Calu3 (cell line): ENCODE data around the gene KCNV2. TPM values are rescaled to one million over a fixed set of nuclear protein-coding genes. Genes with fewer than 3 reads are reported as not detected.

Experiments used
- BruUV-seq: library from RNA; stranded (reverse); fragments of 400-500 nt; replicated peaks from 2 replicates; lab custom pipeline; 2021; lab: Mats Ljungman, UMichigan
- CTCF ChIA-PET: fragments of 300-600 bp; sonication (Branson Sonifier 250); formaldehyde crosslinking; loops from one replicate; lab custom pipeline; 2022; ENCODE audit warnings: antibody characterized with exemption; lab: Charles Lee
- DNase-seq: peaks from one replicate; pipeline ENCODE4 v3.0.0; 2022
- H3K27ac Mint-ChIP-seq: one replicate; pipeline ENCODE4 v1.8.0; 2022; ENCODE audit warnings: mixed read lengths; ENCODE audit not compliant: unreplicated experiment
- H3K27me3 Mint-ChIP-seq: one replicate; pipeline ENCODE4 v1.8.0; 2022; ENCODE audit warnings: mixed read lengths; ENCODE audit not compliant: unreplicated experiment
- H3K36me3 Mint-ChIP-seq: one replicate; pipeline ENCODE4 v1.8.0; 2022; ENCODE audit warnings: mild to moderate bottlenecking, moderate library complexity, mixed read lengths; ENCODE audit not compliant: insufficient read depth, unreplicated experiment
- H3K4me1 Mint-ChIP-seq: one replicate; pipeline ENCODE4 v1.8.0; 2022; ENCODE audit warnings: mild to moderate bottlenecking, low read depth, mixed read lengths; ENCODE audit not compliant: unreplicated experiment
- H3K4me3 Mint-ChIP-seq: one replicate; pipeline ENCODE4 v1.8.0; 2022; ENCODE audit warnings: mild to moderate bottlenecking, low read depth, moderate library complexity, mixed read lengths; ENCODE audit not compliant: unreplicated experiment
- H3K9me3 Mint-ChIP-seq: one replicate; pipeline ENCODE4 v1.8.0; 2022; ENCODE audit warnings: low read depth, mixed read lengths; ENCODE audit not compliant: unreplicated experiment
- intact Hi-C: fragments of 100-400 bp; cut with micrococcal nuclease; formaldehyde crosslinking; loops from one replicate; pipeline ENCODE4 v1.10.0; 2022; ENCODE audit not compliant: unreplicated experiment
- total RNA-seq: library from RNA; stranded (reverse); gene quantifications from 2 replicates; pipeline ENCODE4 v1.2.3, GENCODE V29; 2022
- TF ChIP-seq, protein P1 (sequence below): fragments of 200-600 bp; IDR thresholded peaks from one replicate; pipeline ENCODE4 v1.8.0; 2022; ENCODE audit warnings: antibody characterized with exemption; ENCODE audit not compliant: unreplicated experiment

The KCNV2 gene
- total RNA-seq, 1 experiment from 2014 or later: not detected

DNA sequence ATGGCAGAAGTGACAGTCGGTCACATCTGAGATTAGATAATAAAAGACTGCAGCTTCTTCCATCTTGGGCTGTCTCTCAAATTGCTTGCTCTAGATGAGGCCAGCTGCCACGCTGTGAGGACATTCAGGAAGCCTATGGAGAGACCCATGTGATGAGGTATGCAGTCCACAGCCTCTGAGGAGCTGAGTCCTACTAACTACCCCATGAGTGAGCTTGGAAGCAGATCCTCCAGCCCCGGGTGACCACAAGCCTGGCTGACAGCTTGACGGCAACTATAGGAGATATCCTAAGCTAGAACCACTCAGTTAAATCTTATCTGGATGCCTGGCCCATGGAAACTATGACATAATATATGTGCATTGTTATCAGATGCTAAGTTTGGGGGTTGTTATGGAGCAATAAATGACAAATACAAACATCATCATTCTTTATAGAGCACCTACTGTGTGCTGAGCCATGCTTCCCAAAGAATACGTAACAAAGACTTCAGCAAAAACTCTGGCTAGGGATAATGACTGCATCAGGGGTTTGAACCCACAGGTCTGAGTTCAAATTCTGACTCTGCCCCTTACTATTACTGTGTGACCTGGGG lies 26.7 kb downstream of the KCNV2 start:
- no peaks in the 10 kb centered on the region for H3K36me3 Mint-ChIP-seq
- H3K27ac Mint-ChIP-seq: no peak overlapping the region
- H3K9me3 Mint-ChIP-seq: no peaks in the 10 kb centered on the region
- no TSS peak for BruUV-seq
- intact Hi-C loops: no loop called here
- H3K27me3 Mint-ChIP-seq: no peaks in the 10 kb centered on the region
- DNase-seq: no peak
- TF ChIP-seq, protein P1, sequence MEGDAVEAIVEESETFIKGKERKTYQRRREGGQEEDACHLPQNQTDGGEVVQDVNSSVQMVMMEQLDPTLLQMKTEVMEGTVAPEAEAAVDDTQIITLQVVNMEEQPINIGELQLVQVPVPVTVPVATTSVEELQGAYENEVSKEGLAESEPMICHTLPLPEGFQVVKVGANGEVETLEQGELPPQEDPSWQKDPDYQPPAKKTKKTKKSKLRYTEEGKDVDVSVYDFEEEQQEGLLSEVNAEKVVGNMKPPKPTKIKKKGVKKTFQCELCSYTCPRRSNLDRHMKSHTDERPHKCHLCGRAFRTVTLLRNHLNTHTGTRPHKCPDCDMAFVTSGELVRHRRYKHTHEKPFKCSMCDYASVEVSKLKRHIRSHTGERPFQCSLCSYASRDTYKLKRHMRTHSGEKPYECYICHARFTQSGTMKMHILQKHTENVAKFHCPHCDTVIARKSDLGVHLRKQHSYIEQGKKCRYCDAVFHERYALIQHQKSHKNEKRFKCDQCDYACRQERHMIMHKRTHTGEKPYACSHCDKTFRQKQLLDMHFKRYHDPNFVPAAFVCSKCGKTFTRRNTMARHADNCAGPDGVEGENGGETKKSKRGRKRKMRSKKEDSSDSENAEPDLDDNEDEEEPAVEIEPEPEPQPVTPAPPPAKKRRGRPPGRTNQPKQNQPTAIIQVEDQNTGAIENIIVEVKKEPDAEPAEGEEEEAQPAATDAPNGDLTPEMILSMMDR: no peak
- H3K4me1 Mint-ChIP-seq: no peaks in the 10 kb centered on the region
- no peak overlapping the region for H3K4me3 Mint-ChIP-seq
- CTCF ChIA-PET: no interaction called here

DNA sequence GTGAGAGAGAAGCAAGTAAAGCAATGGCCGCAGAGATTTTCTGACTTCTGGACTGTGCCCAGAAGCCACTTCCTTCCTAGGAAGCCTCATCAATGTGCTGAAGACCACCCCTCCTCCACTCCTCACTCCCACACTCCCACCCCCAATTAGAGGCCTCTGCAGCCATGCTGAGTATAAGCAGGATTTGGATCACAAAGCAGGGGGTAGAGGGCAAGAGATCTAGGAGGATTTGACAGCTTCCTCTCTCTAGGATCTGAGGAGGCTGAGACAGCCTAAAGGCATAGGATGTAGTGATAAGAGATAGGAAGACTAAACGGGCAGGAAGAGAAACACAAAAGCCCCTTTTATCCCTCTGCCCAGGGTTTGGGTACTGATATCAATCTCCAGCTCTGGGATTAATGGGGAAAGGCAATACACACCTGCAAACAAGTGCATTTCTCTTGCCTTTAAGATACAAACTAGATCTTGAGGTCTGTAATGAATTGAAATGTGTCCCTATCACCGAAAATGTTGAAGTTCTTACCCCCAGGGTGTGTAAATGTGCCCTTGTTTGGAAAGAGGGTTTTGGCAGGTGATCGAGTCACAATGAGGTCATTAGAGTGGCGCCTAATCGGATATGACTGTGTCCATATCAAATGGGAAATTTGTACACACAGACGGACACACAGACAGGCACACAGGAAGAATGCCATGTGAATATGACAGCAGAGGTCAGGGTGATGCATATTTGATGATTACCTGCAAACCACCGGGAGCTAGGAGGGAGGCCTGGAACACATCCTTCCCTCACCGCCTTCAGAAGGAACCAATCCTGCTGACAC lies 28.5 kb downstream of the KCNV2 start:
- CTCF ChIA-PET: interaction anchor here (0.6 kb wide), 1 partner anchor 47 kb away, joined by 3 read pairs; no protein-coding TSS in a partner anchor
- BruUV-seq: no TSS peak

DNA sequence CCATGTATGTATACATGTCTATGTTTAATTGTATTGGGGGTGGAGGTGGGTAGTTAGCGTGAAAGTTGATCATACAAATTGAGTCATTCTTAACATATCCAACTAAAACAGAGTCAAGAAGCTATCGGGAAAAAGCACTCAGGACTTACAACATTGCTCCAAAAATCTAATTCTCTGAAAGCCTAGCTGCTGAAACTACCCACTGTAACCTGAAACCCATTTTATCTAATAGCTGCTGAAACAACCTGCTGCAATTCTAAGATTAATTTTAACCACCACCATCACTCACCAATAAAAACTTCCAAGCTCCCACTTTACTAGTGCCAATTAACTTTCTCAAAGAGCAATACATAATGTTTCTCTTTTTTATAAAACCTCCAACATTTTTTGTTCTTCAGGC lies 32.2 kb downstream of the KCNV2 start:
- Mint-ChIP-seq H3K4me1 (no peaks in the 10 kb centered on the region), H3K4me3 (no peak overlapping the region), H3K27ac (no peak overlapping the region), H3K36me3 (no peaks in the 10 kb centered on the region), H3K27me3 (no peaks in the 10 kb centered on the region), H3K9me3 (peaks cover 7% of the 10 kb centered on the region)
- TF ChIP-seq, protein P1: no peak
- no peak for DNase-seq
- no TSS peak for BruUV-seq
- CTCF ChIA-PET: no interaction called here
- intact Hi-C loops: no loop called here

More for the DNA sequence above, 28.5 kb downstream of the KCNV2 start:
- DNase-seq: no peak
- peaks cover 3% of the 10 kb centered on the region for H3K9me3 Mint-ChIP-seq
- H3K4me1 Mint-ChIP-seq: no peaks in the 10 kb centered on the region
- no peak overlapping the region for H3K4me3 Mint-ChIP-seq
- TF ChIP-seq, protein P1: no peak
- H3K36me3 Mint-ChIP-seq: no peaks in the 10 kb centered on the region
- no peak overlapping the region for H3K27ac Mint-ChIP-seq
- intact Hi-C loops: no loop called here
- H3K27me3 Mint-ChIP-seq: no peaks in the 10 kb centered on the region

DNA sequence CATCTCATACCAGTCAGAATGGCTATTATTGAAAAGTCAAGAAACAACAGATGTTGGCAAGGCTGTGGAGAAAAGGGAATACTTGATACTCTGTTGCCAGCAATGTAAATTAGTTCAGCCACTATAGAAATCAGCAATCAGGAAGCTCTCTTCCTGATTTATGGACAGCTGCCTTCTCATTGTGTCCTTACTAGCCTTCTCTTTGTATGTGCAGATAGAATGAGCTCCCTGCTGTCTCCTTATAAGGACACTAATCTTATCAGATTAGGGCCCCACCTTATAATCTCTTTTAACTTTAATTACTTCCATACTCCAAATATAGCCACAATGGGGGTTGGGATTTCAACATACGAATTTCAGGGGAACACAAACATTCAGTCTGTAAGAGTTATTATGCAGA lies 38.0 kb downstream of the KCNV2 start:
- H3K27ac Mint-ChIP-seq: no peak overlapping the region

More for the DNA sequence above, 38.0 kb downstream of the KCNV2 start:
- Mint-ChIP-seq H3K27me3 (no peaks in the 10 kb centered on the region), H3K9me3 (peaks cover 5% of the 10 kb centered on the region), H3K4me3 (no peak overlapping the region), H3K4me1 (no peaks in the 10 kb centered on the region), H3K36me3 (no peaks in the 10 kb centered on the region)
- TF ChIP-seq, protein P1: no peak
- BruUV-seq: no TSS peak
- CTCF ChIA-PET: no interaction called here
- no peak for DNase-seq
- intact Hi-C loops: no loop called here
